ENCODE results near the gene FANCI.
A peak's percentile ranks its signal among the peaks of the same experiment; 100 is the strongest.

The FANCI gene

GRCh38 chr15:89346516-89347231 lies 102.9 kb downstream of the FANCI start:
- no peak for DNase-seq (ENCODE audit: low spot score)
- H3K27ac ChIP-seq = no peak overlapping the region
- ChIA-PET POLR2A (ENCODE audit: low non-redundant PET) (no interaction called here), CTCF (interaction anchor here (1.1 kb wide), 1 partner anchor 12 kb away, joined by 6 read pairs; no protein-coding TSS in a partner anchor)
- no peak for TF ChIP-seq CTCF (conservative IDR thresholded peaks at IDR 0.05; ENCODE audit: low read depth)

- DNase-seq (ENCODE audit: low spot score) = no peak
- ChIA-PET CTCF (interaction anchor here (0.6 to 2.0 kb wide), 3 partner anchors 9 to 94 kb away, joined by 4 to 7 read pairs (median 6); no protein-coding TSS in a partner anchor), POLR2A (ENCODE audit: low non-redundant PET) (no interaction called here)
- no peak overlapping the region for H3K27ac ChIP-seq
- no peak for TF ChIP-seq CTCF (conservative IDR thresholded peaks at IDR 0.05; ENCODE audit: low read depth)
Measured at GRCh38 chr15:89349206-89349558, 105.4 kb downstream of the FANCI start.

- no peak for TF ChIP-seq CTCF (conservative IDR thresholded peaks at IDR 0.05; ENCODE audit: low read depth)
- H3K27ac ChIP-seq = no peak overlapping the region
- ChIA-PET CTCF (interaction anchor here (0.6 kb wide), 1 partner anchor 62 kb away, joined by 3 read pairs; no protein-coding TSS in a partner anchor), POLR2A (ENCODE audit: low non-redundant PET) (no interaction called here)
- no peak for DNase-seq (ENCODE audit: low spot score)
Measured at GRCh38 chr15:89352476-89352875, 108.7 kb downstream of the FANCI start.

- CTCF ChIA-PET = no interaction called here
- no peak for DNase-seq (ENCODE audit: low spot score)
- POLR2A ChIA-PET (ENCODE audit: low non-redundant PET) = no interaction called here
- no peak for TF ChIP-seq CTCF (conservative IDR thresholded peaks at IDR 0.05; ENCODE audit: low read depth)
- H3K27ac ChIP-seq = no peak overlapping the region
Measured at GRCh38 chr15:89353991-89354390, 110.2 kb downstream of the FANCI start.

GRCh38 chr15:89356634-89357298 lies 113.0 kb downstream of the FANCI start:
- DNase-seq (ENCODE audit: low spot score) = no peak
- no peak overlapping the region for H3K27ac ChIP-seq
- ChIA-PET CTCF (interaction anchor here (0.7 to 4.2 kb wide), 14 partner anchors 11 to 410 kb away, joined by 3 to 84 read pairs (median 4); no protein-coding TSS in a partner anchor), POLR2A (ENCODE audit: low non-redundant PET) (no interaction called here)
- TF ChIP-seq CTCF (conservative IDR thresholded peaks at IDR 0.05; ENCODE audit: low read depth) = peak; percentile 79

GRCh38 chr15:89358435-89358754 lies 114.6 kb downstream of the FANCI start:
- H3K27ac ChIP-seq = no peak overlapping the region
- no peak for TF ChIP-seq CTCF (conservative IDR thresholded peaks at IDR 0.05; ENCODE audit: low read depth)
- POLR2A ChIA-PET (ENCODE audit: low non-redundant PET) = no interaction called here
- peak; percentile 84 for DNase-seq (ENCODE audit: low spot score)
- CTCF ChIA-PET = interaction anchor here (0.6 to 4.2 kb wide), 38 partner anchors 8 to 159 kb away, joined by 3 to 84 read pairs (median 6); no protein-coding TSS in a partner anchor
